Uterus (tissue), 2 donors: ENCODE data around the gene DZIP1.

Experiments used
- CTCF ChIP-seq, 4 experiments: fragments of 200-600 bp in 2 of 4; fragments of 450-650 bp in 2 of 4; sonication (generic) in 2 of 4; IDR thresholded peaks; one replicate each; pipeline ENCODE4 v1.5.1; 2016 to 2019; ENCODE audit warnings: antibody characterized with exemption in 4 of 4, mild to moderate bottlenecking in 2 of 4, moderate library complexity in 1 of 4
- POLR2A ChIP-seq, 2 donors: fragments of 450-650 bp; IDR thresholded peaks; one replicate each; pipeline ENCODE4 v1.6.1; 2016; ENCODE audit warnings: antibody characterized with exemption in 2 of 2, mild to moderate bottlenecking in 1 of 2, moderate library complexity in 1 of 2

- TF ChIP-seq CTCF (IDR thresholded peaks at IDR 0.05) (no peak), POLR2A (IDR thresholded peaks at IDR 0.05) (no peak)
These were observed 56.4 kb downstream of the DZIP1 start for GRCh38 chr13:95588134-95588533.
